ENCODE data around the gene COL24A1. TPM values are rescaled to one million over a fixed set of nuclear protein-coding genes. Genes with fewer than 3 reads are reported as not detected.

Gene COL24A1
- total RNA-seq, 1 experiment from 2014 or later: 0.08 TPM

DNA sequence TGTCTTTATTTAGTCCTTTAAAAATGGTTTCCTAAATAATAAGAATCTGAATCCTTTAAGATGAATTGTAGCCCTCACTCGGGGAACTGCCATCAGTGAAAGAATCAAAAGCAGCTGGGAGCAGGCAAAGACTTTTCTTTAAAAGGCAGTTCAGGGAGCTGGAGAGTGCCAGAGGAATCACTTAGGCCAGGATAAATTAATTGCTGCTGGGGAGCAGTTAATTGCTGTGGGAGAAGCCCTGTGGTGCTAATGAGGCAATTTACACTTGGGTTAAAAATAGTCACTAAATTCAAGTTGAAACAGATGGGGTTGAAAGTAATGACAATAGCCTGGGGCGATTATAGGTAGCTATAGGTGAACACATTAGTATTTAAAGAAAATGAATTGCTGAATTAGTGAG lies 38.7 kb upstream of the COL24A1 start:
- H3K27me3 ChIP-seq (ENCODE audit: control insufficient read depth, insufficient read depth, low read length): peaks cover 30% of the 10 kb centered on the region
- H3K4me3 ChIP-seq (ENCODE audit: low read depth in 2 of 2, low read length in 2 of 2): no peak overlapping the region
- in situ Hi-C loops (cut with HindIII; ENCODE audit: low pct_unique_long_range_greater_than_20kb, low sequenced_read_pairs): no loop called here
- intact Hi-C loops (cut with micrococcal nuclease; ENCODE audit: unreplicated experiment): no loop called here
- H3K36me3 ChIP-seq (ENCODE audit: control insufficient read depth, insufficient read depth, low read length): no peaks in the 10 kb centered on the region
- POLR2A ChIA-PET: interaction anchor here (0.6 kb wide), 1 partner anchor 547 kb away, joined by 3 read pairs; no protein-coding TSS in a partner anchor
- no peaks in the 10 kb centered on the region for H3K4me1 ChIP-seq (ENCODE audit: control insufficient read depth, insufficient read depth, low read length)
- no peak for DNase-seq (ENCODE audit: low read depth, low spot score)
- TF ChIP-seq, protein P1, sequence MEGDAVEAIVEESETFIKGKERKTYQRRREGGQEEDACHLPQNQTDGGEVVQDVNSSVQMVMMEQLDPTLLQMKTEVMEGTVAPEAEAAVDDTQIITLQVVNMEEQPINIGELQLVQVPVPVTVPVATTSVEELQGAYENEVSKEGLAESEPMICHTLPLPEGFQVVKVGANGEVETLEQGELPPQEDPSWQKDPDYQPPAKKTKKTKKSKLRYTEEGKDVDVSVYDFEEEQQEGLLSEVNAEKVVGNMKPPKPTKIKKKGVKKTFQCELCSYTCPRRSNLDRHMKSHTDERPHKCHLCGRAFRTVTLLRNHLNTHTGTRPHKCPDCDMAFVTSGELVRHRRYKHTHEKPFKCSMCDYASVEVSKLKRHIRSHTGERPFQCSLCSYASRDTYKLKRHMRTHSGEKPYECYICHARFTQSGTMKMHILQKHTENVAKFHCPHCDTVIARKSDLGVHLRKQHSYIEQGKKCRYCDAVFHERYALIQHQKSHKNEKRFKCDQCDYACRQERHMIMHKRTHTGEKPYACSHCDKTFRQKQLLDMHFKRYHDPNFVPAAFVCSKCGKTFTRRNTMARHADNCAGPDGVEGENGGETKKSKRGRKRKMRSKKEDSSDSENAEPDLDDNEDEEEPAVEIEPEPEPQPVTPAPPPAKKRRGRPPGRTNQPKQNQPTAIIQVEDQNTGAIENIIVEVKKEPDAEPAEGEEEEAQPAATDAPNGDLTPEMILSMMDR (IDR thresholded peaks at IDR 0.05): no peak
- TF ChIP-seq, protein P2, sequence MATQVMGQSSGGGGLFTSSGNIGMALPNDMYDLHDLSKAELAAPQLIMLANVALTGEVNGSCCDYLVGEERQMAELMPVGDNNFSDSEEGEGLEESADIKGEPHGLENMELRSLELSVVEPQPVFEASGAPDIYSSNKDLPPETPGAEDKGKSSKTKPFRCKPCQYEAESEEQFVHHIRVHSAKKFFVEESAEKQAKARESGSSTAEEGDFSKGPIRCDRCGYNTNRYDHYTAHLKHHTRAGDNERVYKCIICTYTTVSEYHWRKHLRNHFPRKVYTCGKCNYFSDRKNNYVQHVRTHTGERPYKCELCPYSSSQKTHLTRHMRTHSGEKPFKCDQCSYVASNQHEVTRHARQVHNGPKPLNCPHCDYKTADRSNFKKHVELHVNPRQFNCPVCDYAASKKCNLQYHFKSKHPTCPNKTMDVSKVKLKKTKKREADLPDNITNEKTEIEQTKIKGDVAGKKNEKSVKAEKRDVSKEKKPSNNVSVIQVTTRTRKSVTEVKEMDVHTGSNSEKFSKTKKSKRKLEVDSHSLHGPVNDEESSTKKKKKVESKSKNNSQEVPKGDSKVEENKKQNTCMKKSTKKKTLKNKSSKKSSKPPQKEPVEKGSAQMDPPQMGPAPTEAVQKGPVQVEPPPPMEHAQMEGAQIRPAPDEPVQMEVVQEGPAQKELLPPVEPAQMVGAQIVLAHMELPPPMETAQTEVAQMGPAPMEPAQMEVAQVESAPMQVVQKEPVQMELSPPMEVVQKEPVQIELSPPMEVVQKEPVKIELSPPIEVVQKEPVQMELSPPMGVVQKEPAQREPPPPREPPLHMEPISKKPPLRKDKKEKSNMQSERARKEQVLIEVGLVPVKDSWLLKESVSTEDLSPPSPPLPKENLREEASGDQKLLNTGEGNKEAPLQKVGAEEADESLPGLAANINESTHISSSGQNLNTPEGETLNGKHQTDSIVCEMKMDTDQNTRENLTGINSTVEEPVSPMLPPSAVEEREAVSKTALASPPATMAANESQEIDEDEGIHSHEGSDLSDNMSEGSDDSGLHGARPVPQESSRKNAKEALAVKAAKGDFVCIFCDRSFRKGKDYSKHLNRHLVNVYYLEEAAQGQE (IDR thresholded peaks at IDR 0.05; ENCODE audit: insufficient read depth in 1 of 2, low read depth in 2 of 2, low read length in 1 of 2): no peak
- H3K27ac ChIP-seq (ENCODE audit: low read length): no peak overlapping the region
- CTCF ChIA-PET: no interaction called here
- ATAC-seq: no peak
- BruUV-seq (replicated peaks): no TSS peak
- no peaks in the 10 kb centered on the region for H3K9me3 ChIP-seq (ENCODE audit: control insufficient read depth, insufficient read depth, low read depth, low read length)

DNA sequence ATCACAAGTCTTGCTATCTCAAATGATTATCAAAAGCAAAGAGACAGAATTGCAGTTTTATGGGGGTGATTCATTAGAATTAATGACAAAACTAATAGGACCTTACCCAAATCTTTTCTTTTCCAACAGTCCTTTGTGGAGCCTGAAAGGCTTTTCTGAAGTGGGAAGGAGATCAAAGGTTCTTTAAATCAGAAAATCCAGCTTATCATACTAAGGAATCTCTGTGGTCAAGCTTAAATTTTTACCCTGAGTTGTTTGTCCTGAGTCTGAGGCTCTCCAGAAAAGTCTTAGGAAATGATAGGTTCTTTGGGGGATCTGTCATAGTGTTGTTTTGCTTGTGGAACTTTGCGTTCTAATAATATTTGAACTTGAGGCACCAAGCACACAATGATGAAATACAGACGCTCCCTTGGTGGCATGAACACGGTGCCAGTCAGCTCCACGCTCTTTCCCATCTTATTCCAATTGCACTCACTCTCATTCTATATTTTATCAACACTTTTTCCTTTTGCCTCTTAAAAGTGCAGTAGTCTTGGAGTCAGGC lies 38.0 kb upstream of the COL24A1 start:
- CTCF ChIA-PET: no interaction called here

More for the DNA sequence above, 38.0 kb upstream of the COL24A1 start:
- TF ChIP-seq SIN3A (IDR thresholded peaks at IDR 0.05; ENCODE audit: borderline replicate concordance, insufficient read depth, low read depth, low read length): no peak
- TF ChIP-seq, protein P1 (IDR thresholded peaks at IDR 0.05): no peak
- TF ChIP-seq TCF7L2 (IDR thresholded peaks at IDR 0.05; ENCODE audit: low read depth, low read length): no peak
- no peak for TF ChIP-seq POLR2AphosphoS5 (IDR thresholded peaks at IDR 0.05; ENCODE audit: low read depth, low read length)
- TF ChIP-seq, protein P2 (IDR thresholded peaks at IDR 0.05; ENCODE audit: insufficient read depth in 1 of 2, low read depth in 2 of 2, low read length in 1 of 2): no peak
- DNase-seq (ENCODE audit: low read depth, low spot score) (no peak), ATAC-seq (no peak)
- in situ Hi-C loops (cut with HindIII; ENCODE audit: low pct_unique_long_range_greater_than_20kb, low sequenced_read_pairs) (no loop called here), intact Hi-C loops (cut with micrococcal nuclease; ENCODE audit: unreplicated experiment) (no loop called here)
- Histone ChIP-seq H3K4me1 (ENCODE audit: control insufficient read depth, insufficient read depth, low read length) (no peaks in the 10 kb centered on the region), H3K27ac (ENCODE audit: low read length) (no peak overlapping the region), H3K27me3 (ENCODE audit: control insufficient read depth, insufficient read depth, low read length) (peaks cover 34% of the 10 kb centered on the region), H3K36me3 (ENCODE audit: control insufficient read depth, insufficient read depth, low read length) (no peaks in the 10 kb centered on the region), H3K4me3 (ENCODE audit: low read depth in 2 of 2, low read length in 2 of 2) (no peak overlapping the region), H3K9me3 (ENCODE audit: control insufficient read depth, insufficient read depth, low read depth, low read length) (no peaks in the 10 kb centered on the region)
- POLR2A ChIA-PET: interaction anchor here (0.5 kb wide), 1 partner anchor 275 kb away, joined by 4 read pairs; no protein-coding TSS in a partner anchor
- no TSS peak for BruUV-seq (replicated peaks)

All from Panc1 (cell line).